ENCODE data around the gene MAD1L1.

MAD1L1 gene

DNA sequence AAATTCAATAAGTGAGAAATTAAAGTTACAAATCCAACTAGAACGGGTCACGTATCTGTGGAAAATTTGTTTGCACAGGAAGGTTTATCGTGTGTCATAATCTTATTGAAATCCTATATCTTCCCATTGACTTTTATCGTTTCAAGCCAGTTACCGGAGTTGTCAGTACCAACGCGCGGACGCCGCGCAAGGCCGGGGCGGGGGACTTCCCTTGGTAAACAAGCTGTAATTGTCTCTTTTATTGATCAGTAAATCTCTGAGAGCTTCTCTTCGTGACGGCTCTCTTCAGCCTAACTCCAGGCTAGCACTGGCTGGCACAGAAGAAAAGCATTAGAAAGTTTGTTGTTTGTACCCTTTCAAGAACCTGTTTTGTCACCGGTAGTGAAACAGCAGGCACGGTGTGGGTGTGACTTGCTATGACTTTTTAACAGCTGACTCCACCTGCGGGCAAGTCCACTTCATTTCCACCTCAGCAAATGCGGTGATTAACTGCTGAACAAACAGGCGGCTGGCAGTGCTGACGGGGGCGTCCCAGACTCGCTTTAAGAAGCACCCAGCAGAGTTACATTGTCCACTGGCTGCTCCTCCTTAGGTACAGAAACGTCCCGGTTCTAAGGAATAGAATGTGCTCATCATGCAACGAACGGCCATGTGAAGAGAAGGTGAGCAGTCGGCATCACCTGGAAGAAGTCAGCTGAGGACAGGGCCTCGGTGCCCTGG, 215.8 kb downstream of the MAD1L1 start:
- Histone ChIP-seq H3K4me1 (ENCODE audit: control insufficient read depth in 2 of 2, insufficient read depth in 2 of 2, low read length in 2 of 2) (peaks cover 4 to 16% of the 10 kb centered on the region in 2 donors), H3K4me3 (ENCODE audit: low read length in 2 of 2) (no peak overlapping the region), H3K9ac (ENCODE audit: low read depth in 1 of 2, low read length in 2 of 2) (no peak overlapping the region), H3K27ac (ENCODE audit: low read depth in 2 of 2, low read length in 2 of 2) (no peak overlapping the region), H3K9me3 (ENCODE audit: control insufficient read depth in 2 of 2, low read length in 2 of 2) (no peaks in the 10 kb centered on the region), H3K27me3 (ENCODE audit: control insufficient read depth in 2 of 2, insufficient read depth in 2 of 2, low read length in 2 of 2) (no peaks in the 10 kb centered on the region), H3K36me3 (ENCODE audit: control insufficient read depth in 2 of 2, insufficient read depth in 2 of 2, low read length in 2 of 2) (peaks cover 0 to 5% of the 10 kb centered on the region in 2 donors)

DNA sequence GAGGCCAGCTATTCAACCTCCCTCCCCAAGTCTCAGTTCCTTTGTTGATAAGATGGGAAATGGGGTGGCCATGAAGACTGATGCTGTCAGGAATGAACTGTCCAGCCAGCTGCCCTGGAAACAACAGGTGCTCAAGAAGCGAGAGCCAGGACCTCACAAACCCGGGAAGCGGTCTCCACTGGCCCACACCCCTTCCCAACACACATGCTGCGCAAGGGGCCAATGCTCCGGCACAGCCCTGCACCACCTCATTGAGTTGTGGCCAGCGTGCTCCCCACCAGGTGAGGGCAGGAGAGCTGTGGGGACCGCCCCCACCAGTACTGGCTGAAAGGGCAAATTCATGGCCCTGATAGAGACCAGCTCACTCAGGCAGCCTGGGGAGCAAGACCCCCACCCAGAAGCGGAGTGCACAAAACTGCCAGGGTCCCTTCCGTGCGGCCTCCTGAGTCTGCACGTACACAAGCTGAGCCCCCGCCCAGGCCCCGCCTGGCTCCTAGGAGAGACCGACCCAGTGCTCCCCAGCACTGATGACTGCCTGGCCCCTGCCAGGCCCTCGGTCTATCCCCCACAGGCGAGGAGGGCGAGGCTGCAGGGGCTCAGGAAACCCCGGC, 216.6 kb downstream of the MAD1L1 start:
- Histone ChIP-seq H3K27ac (ENCODE audit: low read depth in 2 of 2, low read length in 2 of 2) (no peak overlapping the region), H3K27me3 (ENCODE audit: control insufficient read depth in 2 of 2, insufficient read depth in 2 of 2, low read length in 2 of 2) (no peaks in the 10 kb centered on the region), H3K4me3 (ENCODE audit: low read length in 2 of 2) (no peak overlapping the region), H3K9ac (ENCODE audit: low read depth in 1 of 2, low read length in 2 of 2) (no peak overlapping the region), H3K9me3 (ENCODE audit: control insufficient read depth in 2 of 2, low read length in 2 of 2) (no peaks in the 10 kb centered on the region), H3K4me1 (ENCODE audit: control insufficient read depth in 2 of 2, insufficient read depth in 2 of 2, low read length in 2 of 2) (peaks cover 4 to 16% of the 10 kb centered on the region in 2 donors), H3K36me3 (ENCODE audit: control insufficient read depth in 2 of 2, insufficient read depth in 2 of 2, low read length in 2 of 2) (peaks cover 0 to 5% of the 10 kb centered on the region in 2 donors)

DNA sequence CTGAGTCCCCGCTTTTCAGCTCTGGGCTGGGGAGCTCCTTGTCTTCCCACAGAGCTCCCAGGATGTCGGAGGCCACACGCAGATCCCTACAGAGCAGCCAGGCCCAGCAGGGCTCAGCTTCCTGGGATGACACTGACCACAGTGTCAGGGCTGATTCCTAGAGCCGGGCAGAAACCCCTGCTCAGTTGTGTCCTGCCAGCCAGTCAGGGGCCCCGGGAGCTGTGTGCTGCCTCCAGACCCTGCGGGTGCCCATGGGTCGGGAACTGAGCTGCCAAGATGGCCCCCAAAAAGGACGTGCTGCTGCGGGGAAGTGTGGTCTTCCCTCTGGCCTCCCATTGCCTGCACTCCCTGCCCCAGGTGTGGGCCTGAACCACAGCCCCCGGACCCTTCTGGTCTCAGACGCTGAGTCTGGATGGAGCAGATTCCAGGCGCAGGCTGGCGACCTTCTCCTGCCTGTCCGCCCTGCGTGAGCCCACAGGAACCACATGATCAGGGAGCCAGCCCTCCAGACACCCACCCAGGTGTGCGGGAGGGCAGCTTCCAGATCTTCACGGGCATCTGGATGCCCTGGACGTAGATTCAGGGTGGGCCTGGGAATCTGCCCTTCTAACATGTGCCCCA, 217.4 kb downstream of the MAD1L1 start:
- no peak overlapping the region for H3K4me3 ChIP-seq (ENCODE audit: low read length in 2 of 2)
- H3K36me3 ChIP-seq (ENCODE audit: control insufficient read depth in 2 of 2, insufficient read depth in 2 of 2, low read length in 2 of 2): peaks cover 0 to 5% of the 10 kb centered on the region in 2 donors
- H3K27ac ChIP-seq (ENCODE audit: low read depth in 2 of 2, low read length in 2 of 2): no peak overlapping the region
- H3K4me1 ChIP-seq (ENCODE audit: control insufficient read depth in 2 of 2, insufficient read depth in 2 of 2, low read length in 2 of 2): peaks cover 4 to 16% of the 10 kb centered on the region in 2 donors
- H3K27me3 ChIP-seq (ENCODE audit: control insufficient read depth in 2 of 2, insufficient read depth in 2 of 2, low read length in 2 of 2): no peaks in the 10 kb centered on the region
- no peaks in the 10 kb centered on the region for H3K9me3 ChIP-seq (ENCODE audit: control insufficient read depth in 2 of 2, low read length in 2 of 2)
- no peak overlapping the region for H3K9ac ChIP-seq (ENCODE audit: low read depth in 1 of 2, low read length in 2 of 2)

DNA sequence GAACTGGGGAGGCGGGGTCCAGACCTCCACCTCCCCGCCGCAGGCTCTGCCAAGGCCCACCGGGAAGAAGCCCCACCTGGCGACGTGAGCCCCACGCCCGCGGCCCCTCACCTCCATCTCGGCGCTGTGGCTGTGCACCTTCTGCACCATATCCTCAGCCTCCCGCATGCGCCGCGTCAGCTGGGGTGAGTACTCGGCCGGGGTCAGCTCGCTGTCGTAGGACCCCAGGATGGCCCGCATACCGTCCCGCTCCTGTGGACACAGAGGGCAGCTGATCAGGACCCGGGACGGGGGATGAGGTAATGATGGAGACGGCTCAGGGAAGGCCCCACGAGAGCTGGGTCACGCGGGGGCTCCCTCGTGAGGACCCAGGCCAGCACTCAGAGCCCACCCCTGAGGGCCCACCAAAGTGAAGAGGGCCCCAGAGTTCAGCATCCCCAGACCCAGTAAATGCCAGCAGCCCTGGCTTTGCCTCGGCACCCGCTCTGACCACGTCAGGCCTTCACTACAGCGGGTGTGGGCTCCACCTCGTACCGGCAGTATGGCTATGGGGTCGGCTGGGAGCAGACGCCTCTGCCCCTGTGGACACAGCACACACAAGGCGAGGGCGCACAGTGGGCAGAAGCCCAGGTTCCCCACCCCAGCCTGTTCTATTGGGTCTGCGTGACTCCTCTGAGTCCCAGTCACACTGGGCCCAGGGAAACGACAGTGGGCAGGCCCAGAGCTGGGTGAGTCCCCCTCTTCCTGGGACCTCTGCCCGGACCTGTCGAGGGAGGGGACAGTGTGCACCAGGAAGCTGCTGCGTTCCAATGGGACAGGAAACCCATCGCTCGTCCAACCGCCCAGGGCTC, 218.1 kb downstream of the MAD1L1 start:
- Histone ChIP-seq H3K9ac (ENCODE audit: low read depth in 1 of 2, low read length in 2 of 2) (no peak overlapping the region), H3K36me3 (ENCODE audit: control insufficient read depth in 2 of 2, insufficient read depth in 2 of 2, low read length in 2 of 2) (peaks cover 0 to 5% of the 10 kb centered on the region in 2 donors), H3K9me3 (ENCODE audit: control insufficient read depth in 2 of 2, low read length in 2 of 2) (no peaks in the 10 kb centered on the region), H3K27ac (ENCODE audit: low read depth in 2 of 2, low read length in 2 of 2) (no peak overlapping the region), H3K4me1 (ENCODE audit: control insufficient read depth in 2 of 2, insufficient read depth in 2 of 2, low read length in 2 of 2) (peaks cover 4 to 12% of the 10 kb centered on the region in 2 donors), H3K4me3 (ENCODE audit: low read length in 2 of 2) (no peak overlapping the region), H3K27me3 (ENCODE audit: control insufficient read depth in 2 of 2, insufficient read depth in 2 of 2, low read length in 2 of 2) (no peaks in the 10 kb centered on the region)

DNA sequence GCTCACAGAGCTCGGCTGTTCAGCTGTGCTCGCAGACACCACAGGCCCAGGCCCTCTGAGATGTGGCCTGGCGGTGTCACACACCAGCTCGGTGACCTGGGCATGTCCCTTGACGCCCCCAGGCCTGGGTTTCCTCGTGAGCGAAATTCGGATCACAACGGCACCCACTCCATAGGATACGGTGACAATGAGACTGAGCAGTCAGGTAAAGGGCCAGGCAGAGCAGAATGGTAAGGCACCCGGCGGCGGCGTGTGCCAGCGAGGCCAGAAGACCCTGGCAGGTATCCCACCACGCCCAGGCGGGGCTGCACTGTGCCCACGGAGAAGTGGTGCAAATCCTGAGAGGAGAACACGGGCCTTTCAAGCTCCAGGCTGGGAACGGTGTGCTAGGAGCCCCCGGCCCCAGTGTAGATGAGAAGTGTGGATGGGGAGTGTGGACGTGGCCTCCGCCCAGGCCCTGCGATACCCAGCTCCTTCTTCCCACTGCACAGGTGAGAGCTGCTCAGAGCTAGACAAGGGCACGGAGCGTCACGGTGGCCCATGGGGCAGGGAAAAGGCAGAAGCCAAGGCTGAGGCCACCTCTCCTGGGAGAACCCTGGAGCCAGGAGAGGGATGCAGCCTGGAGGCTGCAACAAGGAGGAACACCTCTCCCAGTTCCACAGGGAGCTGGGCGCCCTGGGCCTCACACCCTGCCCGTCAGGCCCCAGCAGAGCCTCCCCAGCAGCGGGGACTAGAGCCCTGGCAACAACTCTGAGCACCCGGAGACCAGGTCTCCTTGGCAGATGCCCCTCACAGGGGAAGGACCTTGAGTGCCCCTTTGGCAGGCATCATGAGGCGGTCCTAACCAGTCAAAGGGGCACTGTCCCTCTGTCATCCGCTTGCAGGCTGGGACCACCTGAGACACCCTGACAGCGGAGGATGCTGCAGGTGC, 219.1 kb downstream of the MAD1L1 start:
- Histone ChIP-seq H3K36me3 (ENCODE audit: control insufficient read depth in 2 of 2, insufficient read depth in 2 of 2, low read length in 2 of 2) (peaks cover 0 to 5% of the 10 kb centered on the region in 2 donors), H3K4me1 (ENCODE audit: control insufficient read depth in 2 of 2, insufficient read depth in 2 of 2, low read length in 2 of 2) (peaks cover 0 to 5% of the 10 kb centered on the region in 2 donors), H3K27ac (ENCODE audit: low read depth in 2 of 2, low read length in 2 of 2) (no peak overlapping the region), H3K4me3 (ENCODE audit: low read length in 2 of 2) (no peak overlapping the region), H3K9ac (ENCODE audit: low read depth in 1 of 2, low read length in 2 of 2) (no peak overlapping the region), H3K27me3 (ENCODE audit: control insufficient read depth in 2 of 2, insufficient read depth in 2 of 2, low read length in 2 of 2) (no peaks in the 10 kb centered on the region), H3K9me3 (ENCODE audit: control insufficient read depth in 2 of 2, low read length in 2 of 2) (no peaks in the 10 kb centered on the region)

GRCh38 chr7:2012981-2013380, 219.8 kb downstream of the MAD1L1 start:
- no peaks in the 10 kb centered on the region for H3K9me3 ChIP-seq (ENCODE audit: control insufficient read depth in 2 of 2, low read length in 2 of 2)
- no peak overlapping the region for H3K4me3 ChIP-seq (ENCODE audit: low read length in 2 of 2)
- no peak overlapping the region for H3K27ac ChIP-seq (ENCODE audit: low read depth in 2 of 2, low read length in 2 of 2)
- H3K36me3 ChIP-seq (ENCODE audit: control insufficient read depth in 2 of 2, insufficient read depth in 2 of 2, low read length in 2 of 2): peaks cover 0 to 5% of the 10 kb centered on the region in 2 donors
- no peaks in the 10 kb centered on the region for H3K27me3 ChIP-seq (ENCODE audit: control insufficient read depth in 2 of 2, insufficient read depth in 2 of 2, low read length in 2 of 2)
- no peaks in the 10 kb centered on the region for H3K4me1 ChIP-seq (ENCODE audit: control insufficient read depth in 2 of 2, insufficient read depth in 2 of 2, low read length in 2 of 2)
- no peak overlapping the region for H3K9ac ChIP-seq (ENCODE audit: low read depth in 1 of 2, low read length in 2 of 2)

GRCh38 chr7:2012044-2012900, 220.5 kb downstream of the MAD1L1 start:
- Histone ChIP-seq H3K4me3 (ENCODE audit: low read length in 2 of 2) (no peak overlapping the region), H3K36me3 (ENCODE audit: control insufficient read depth in 2 of 2, insufficient read depth in 2 of 2, low read length in 2 of 2) (peaks cover 0 to 5% of the 10 kb centered on the region in 2 donors), H3K27ac (ENCODE audit: low read depth in 2 of 2, low read length in 2 of 2) (no peak overlapping the region), H3K9ac (ENCODE audit: low read depth in 1 of 2, low read length in 2 of 2) (no peak overlapping the region), H3K9me3 (ENCODE audit: control insufficient read depth in 2 of 2, low read length in 2 of 2) (no peaks in the 10 kb centered on the region), H3K27me3 (ENCODE audit: control insufficient read depth in 2 of 2, insufficient read depth in 2 of 2, low read length in 2 of 2) (no peaks in the 10 kb centered on the region), H3K4me1 (ENCODE audit: control insufficient read depth in 2 of 2, insufficient read depth in 2 of 2, low read length in 2 of 2) (no peaks in the 10 kb centered on the region)

DNA sequence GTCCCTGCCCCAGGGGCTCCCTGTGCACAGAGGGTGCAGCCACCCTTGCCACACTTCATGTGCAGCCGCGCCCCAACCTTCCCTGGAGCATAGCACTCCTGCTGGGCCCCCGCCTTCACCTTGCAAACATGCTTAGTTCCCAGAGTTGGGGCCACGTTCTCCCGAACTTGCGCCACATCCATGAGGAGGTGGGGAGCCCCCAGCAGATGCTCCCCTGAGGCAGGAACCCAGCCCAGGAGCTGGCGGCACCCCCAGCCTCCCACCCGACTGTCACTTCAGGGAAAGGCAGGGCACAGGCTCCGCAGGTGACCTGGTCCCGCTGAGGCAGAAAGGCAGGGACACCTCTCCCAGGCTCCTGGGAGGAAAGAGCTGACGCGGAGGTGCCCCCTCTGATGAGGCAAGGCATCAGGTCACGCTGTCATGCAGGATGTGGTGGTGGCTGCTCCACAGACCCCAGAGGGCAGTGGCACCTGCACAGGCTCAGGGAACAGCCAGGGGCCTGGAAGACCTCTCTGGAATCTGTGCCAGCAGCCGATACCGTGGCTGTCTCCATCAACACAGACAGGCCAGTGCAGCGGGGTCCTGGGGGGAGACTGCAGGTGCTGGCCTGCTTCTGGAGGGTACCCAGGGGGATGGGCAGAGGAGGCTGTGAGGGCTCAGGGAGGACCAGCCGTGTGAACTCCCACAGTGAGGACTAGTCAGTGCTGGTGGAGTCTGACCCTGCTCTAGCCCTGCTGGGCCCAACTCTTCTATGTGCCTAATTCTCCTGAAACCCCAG, 221.3 kb downstream of the MAD1L1 start:
- Histone ChIP-seq H3K27ac (ENCODE audit: low read depth in 2 of 2, low read length in 2 of 2) (no peak overlapping the region), H3K27me3 (ENCODE audit: control insufficient read depth in 2 of 2, insufficient read depth in 2 of 2, low read length in 2 of 2) (no peaks in the 10 kb centered on the region), H3K36me3 (ENCODE audit: control insufficient read depth in 2 of 2, insufficient read depth in 2 of 2, low read length in 2 of 2) (peaks cover 0 to 5% of the 10 kb centered on the region in 2 donors), H3K4me1 (ENCODE audit: control insufficient read depth in 2 of 2, insufficient read depth in 2 of 2, low read length in 2 of 2) (no peaks in the 10 kb centered on the region), H3K9me3 (ENCODE audit: control insufficient read depth in 2 of 2, low read length in 2 of 2) (no peaks in the 10 kb centered on the region), H3K9ac (ENCODE audit: low read depth in 1 of 2, low read length in 2 of 2) (no peak overlapping the region), H3K4me3 (ENCODE audit: low read length in 2 of 2) (no peak overlapping the region)

Measured in mucosa of rectum (tissue), 2 donors.